Measurements from ENCODE around the gene TMEM132C. TPM values are rescaled to one million over a fixed set of nuclear protein-coding genes. Genes with fewer than 3 reads are reported as not detected.

Gene TMEM132C
- total RNA-seq, 4 donors from 2014 or later: 0.13 to 7.6 (median 0.37) TPM

- no peak for DNase-seq
- Histone ChIP-seq H3K4me1 (no peaks in the 10 kb centered on the region), H3K9me3 (peaks cover 0 to 10% (median 0%) of the 10 kb centered on the region in 3 donors), H3K4me3 (no peak overlapping the region), H3K27ac (no peak overlapping the region), H3K36me3 (no peaks in the 10 kb centered on the region), H3K27me3 (no peaks in the 10 kb centered on the region)
- TF ChIP-seq CTCF (IDR thresholded peaks at IDR 0.05) (no peak), POLR2A (IDR thresholded peaks at IDR 0.05) (no peak)
- WGBS, 2 donors: 67 to 70% methylated on average over 12 of the region's 12 CpGs
- intact Hi-C loops (cut with DNase I): no loop called here
Observed at GRCh38 chr12:128444598-128444997, 177.6 kb downstream of the TMEM132C start.

- H3K27me3 ChIP-seq: no peaks in the 10 kb centered on the region
- 38 to 42% methylated on average over 10 to 13 of the region's 13 CpGs for WGBS, 2 donors
- no peak overlapping the region for H3K4me3 ChIP-seq
- DNase-seq: no peak
- H3K36me3 ChIP-seq: no peaks in the 10 kb centered on the region
- peaks cover 0 to 7% (median 0%) of the 10 kb centered on the region in 3 donors for H3K9me3 ChIP-seq
- no peaks in the 10 kb centered on the region for H3K4me1 ChIP-seq
- no peak overlapping the region for H3K27ac ChIP-seq
- intact Hi-C loops (cut with DNase I): no loop called here
- TF ChIP-seq CTCF (IDR thresholded peaks at IDR 0.05): no peak
- no peak for TF ChIP-seq POLR2A (IDR thresholded peaks at IDR 0.05)
Observed at GRCh38 chr12:128445415-128446127, 178.6 kb downstream of the TMEM132C start.

GRCh38 chr12:128449146-128449894 is 182.3 kb downstream of the TMEM132C start:
- no peak for TF ChIP-seq POLR2A (IDR thresholded peaks at IDR 0.05)
- TF ChIP-seq CTCF (IDR thresholded peaks at IDR 0.05): no peak
- no peak for DNase-seq
- H3K4me1 ChIP-seq: no peaks in the 10 kb centered on the region
- intact Hi-C loops (cut with DNase I): no loop called here
- no peaks in the 10 kb centered on the region for H3K36me3 ChIP-seq
- H3K27me3 ChIP-seq: no peaks in the 10 kb centered on the region
- WGBS, 2 donors: 33 to 47% methylated on average over 7 of the region's 7 CpGs
- H3K27ac ChIP-seq: no peak overlapping the region
- no peak overlapping the region for H3K4me3 ChIP-seq
- H3K9me3 ChIP-seq: peaks cover 0 to 9% (median 0%) of the 10 kb centered on the region in 3 donors

GRCh38 chr12:128450810-128451209 is 183.8 kb downstream of the TMEM132C start:
- TF ChIP-seq CTCF (IDR thresholded peaks at IDR 0.05): no peak
- no peak for TF ChIP-seq POLR2A (IDR thresholded peaks at IDR 0.05)
- Histone ChIP-seq H3K36me3 (no peaks in the 10 kb centered on the region), H3K9me3 (peaks cover 0 to 9% (median 0%) of the 10 kb centered on the region in 3 donors), H3K27ac (no peak overlapping the region), H3K4me1 (no peaks in the 10 kb centered on the region), H3K4me3 (no peak overlapping the region), H3K27me3 (no peaks in the 10 kb centered on the region)
- intact Hi-C loops (cut with DNase I): no loop called here
- no peak for DNase-seq
- WGBS, 2 donors: 76 to 82% methylated on average over 3 of the region's 3 CpGs

- no peak for DNase-seq
- no peaks in the 10 kb centered on the region for H3K36me3 ChIP-seq
- H3K4me3 ChIP-seq: no peak overlapping the region
- H3K4me1 ChIP-seq: no peaks in the 10 kb centered on the region
- WGBS, 2 donors: 25 to 34% methylated on average over 5 of the region's 5 CpGs
- no peak overlapping the region for H3K27ac ChIP-seq
- TF ChIP-seq CTCF (IDR thresholded peaks at IDR 0.05) (no peak), POLR2A (IDR thresholded peaks at IDR 0.05) (no peak)
- H3K9me3 ChIP-seq: peaks cover 0 to 9% (median 0%) of the 10 kb centered on the region in 3 donors
- H3K27me3 ChIP-seq: no peaks in the 10 kb centered on the region
- intact Hi-C loops (cut with DNase I): no loop called here
Observed at GRCh38 chr12:128455851-128456250, 188.9 kb downstream of the TMEM132C start.

Data from esophagus squamous epithelium (tissue), 5 donors.